ENCODE results near the gene FAM149B1.

GRCh38 chr10:73281097-73281496 is 113.2 kb downstream of the FAM149B1 start:
- TF ChIP-seq CTCF (IDR thresholded peaks at IDR 0.05) (no peak), POLR2A (IDR thresholded peaks at IDR 0.05) (no peak)

Measured in Peyer's patch (tissue), 4 donors.